Activated CD8-positive, alpha-beta memory T cell treated with anti-CD3 and anti-CD28 coated beads for 4 hours (primary cell): ENCODE measurements around the gene TECRL.

Experiments used
- DNase-seq, 2 donors: peaks; one replicate each; pipeline ENCODE4 v3.0.0-alpha.2; 2020; ENCODE audit warnings: low read depth in 2 of 2

The TECRL gene, protein sequence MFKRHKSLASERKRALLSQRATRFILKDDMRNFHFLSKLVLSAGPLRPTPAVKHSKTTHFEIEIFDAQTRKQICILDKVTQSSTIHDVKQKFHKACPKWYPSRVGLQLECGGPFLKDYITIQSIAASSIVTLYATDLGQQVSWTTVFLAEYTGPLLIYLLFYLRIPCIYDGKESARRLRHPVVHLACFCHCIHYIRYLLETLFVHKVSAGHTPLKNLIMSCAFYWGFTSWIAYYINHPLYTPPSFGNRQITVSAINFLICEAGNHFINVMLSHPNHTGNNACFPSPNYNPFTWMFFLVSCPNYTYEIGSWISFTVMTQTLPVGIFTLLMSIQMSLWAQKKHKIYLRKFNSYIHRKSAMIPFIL

DNA sequence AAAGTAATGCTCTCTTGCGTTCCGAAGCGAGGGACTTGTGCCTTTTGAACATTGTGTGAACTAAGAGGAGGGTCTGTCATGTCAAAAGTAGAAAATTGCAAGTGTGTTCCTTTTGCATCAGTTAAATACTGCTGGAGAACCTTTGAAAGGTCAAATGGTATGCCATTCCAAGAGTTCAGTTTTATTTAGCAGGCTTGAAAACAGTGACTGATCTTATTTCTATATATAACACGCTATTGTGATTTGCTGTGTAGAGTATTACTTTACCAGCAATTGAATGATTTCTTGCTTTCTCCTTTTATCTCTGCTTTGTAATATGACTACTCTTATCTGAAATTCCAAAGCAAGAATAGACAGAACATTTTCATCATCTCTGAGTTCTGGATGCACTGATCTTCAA lies at the start of gene TECRL:
TECRL (minus strand) TSS at position 151 of the 400 bp plus-strand sequence; CDS start at position 52, 99 bp downstream.
- no peak for DNase-seq

GRCh38 chr4:64432674-64433073 lies 23.4 kb upstream of the TECRL start:
- DNase-seq, result no peak

- no peak for DNase-seq
These were observed 21.7 kb upstream of the TECRL start for GRCh38 chr4:64430933-64431332.

DNA sequence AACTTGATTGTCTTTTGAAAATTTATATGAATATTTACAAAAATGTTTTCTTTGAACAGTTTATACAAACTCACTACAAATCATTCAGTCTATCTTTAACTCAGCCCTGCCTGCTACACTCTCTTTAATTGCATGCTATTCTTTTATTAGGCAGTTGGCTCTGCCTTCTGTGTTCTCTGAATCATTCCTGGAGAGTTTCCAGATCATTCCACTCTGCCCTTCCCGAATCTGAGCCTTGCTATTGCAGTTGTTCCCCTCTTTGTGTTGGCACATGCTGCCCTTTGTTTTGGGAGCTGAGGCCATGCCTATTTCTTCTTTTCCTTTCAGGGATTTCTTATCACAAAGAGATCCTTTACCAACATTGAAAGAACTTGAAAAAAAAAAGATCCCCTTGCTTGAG lies 8.7 kb upstream of the TECRL start:
- no peak for DNase-seq

DNA sequence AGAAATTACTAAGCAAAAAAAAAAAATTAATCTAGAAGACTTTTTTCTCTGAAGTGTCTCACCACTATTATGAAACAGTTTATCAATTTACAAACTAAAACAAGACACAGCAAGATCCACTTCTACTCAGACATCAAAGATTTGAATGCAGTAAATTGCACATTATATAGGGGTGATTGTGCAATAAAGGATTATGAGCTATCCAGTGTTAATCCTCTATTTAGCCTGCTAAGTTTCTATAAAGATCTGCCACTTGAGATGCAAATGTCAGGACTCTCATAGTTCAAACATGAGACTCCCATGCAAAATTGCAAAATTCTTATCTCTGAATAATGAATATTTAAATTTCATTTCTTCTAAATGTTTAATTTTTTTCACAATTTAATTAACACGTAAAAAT lies 2.2 kb downstream of the TECRL start:
- DNase-seq, result no peak

- no peak for DNase-seq
These were observed 3.5 kb downstream of the TECRL start for GRCh38 chr4:64405761-64406160.

DNA sequence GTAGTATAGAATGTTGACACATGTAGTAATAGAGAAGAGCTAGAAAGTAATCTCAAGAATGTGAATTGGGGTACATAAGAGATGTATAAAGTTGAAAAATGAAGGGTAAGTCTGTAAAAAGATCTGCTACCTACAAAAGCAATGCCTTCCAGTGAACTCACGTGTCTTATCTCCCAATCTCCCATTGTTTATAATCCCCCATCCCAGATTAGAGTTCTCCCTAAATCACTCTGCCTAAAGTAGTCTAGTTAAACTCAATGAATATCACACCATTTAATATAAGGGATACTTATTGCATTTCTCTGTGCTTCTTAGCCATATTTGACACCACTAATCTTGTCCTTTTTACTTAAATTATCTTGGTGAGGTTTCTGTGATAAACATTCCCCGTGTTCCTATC lies 6.6 kb downstream of the TECRL start:
- DNase-seq, result no peak

DNA sequence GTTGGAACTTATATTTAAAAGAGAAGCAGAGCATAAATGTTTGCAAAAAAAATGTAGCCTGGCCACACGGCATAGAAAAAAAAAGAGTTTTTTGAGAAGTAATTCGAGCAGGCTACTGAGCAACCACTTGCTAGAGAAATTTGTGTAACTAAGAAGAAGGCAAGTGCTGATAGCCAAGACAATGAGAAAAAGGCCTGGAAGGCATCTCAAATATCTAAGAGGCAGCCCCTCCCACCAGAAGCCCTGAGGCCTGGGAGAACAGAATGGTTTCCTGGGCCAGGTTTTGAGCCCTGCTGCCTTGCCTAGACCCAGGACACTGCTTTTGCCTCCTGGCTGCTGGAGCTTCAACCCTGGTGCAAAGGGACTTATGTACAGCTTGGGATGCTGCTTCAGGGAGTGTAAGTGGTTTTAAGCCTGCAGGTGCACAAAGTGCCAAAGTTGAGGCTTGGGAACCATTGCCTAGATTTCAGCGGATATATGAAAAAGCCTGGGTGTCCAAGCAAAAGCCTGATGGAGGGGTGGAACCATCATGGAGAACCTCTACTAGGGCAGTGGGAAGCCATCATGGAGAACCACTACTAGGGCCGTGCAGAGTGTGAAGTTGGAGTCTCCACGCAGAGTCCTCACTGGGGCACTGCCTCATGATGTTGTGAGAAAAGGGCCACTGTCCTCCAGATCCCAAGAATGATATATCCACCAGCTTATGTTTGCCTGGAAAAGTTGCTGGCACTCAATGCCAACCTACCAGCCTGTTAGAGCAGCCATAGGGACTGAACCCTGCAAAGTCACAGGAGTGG lies 9.7 kb downstream of the TECRL start:
- no peak for DNase-seq

DNA sequence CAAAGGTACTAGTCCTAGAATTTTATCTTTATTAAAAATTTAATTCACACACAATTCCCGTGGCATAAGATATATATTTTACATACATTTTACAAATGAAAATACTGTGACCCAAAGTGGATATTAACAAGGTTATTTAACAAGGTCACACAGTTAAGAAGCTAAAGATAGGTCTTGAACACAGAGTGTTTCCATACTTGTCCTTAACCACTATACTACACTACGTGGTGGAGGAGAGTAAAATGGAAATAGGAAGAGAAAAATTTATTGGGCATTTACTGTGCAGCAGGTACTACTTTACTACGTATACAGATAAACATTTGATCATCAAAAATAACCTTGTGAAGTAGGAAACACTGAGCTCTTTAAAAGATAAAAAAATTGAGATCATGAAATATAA lies 14.8 kb downstream of the TECRL start:
- DNase-seq, result no peak

DNA sequence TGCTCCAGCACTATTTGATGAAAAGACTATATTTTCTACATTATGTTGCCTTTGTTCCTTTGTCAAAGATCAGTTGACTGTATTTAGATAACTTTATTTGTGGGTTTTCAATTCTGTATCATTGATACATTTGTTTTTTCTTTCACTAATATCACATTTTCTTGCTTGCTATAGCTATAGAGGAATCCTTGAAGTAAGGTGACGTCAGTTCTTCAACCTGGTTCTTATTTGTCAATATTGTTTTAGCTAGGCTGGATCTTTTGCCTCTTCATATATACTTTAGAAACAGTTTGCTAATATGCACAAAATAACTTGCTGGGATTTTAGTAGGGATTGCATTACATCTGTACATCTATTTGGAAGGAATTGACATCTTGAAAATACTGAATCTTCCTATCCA lies 21.0 kb downstream of the TECRL start:
- no peak for DNase-seq

DNA sequence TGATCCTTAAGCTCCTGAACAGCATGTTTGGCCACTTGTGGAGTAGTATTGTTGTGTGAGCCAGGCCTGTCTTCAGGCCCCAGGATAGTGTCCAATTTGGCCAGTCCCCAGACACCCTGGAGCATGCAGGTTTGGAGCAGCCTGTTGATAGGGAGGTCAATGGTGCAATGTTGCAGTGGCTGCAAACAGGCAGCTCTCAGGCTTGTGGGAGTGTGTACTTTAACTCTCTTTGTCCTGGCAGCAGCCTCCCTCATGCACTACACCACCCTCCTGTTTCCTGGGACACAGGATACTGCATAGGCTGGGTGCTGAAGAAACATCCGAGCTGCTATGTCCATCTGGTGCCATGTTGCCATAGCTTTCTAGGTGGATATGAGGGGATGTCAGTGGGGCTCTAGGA lies 24.0 kb downstream of the TECRL start:
- no peak for DNase-seq

GRCh38 chr4:64384237-64385203 lies 24.7 kb downstream of the TECRL start:
- no peak for DNase-seq

DNA sequence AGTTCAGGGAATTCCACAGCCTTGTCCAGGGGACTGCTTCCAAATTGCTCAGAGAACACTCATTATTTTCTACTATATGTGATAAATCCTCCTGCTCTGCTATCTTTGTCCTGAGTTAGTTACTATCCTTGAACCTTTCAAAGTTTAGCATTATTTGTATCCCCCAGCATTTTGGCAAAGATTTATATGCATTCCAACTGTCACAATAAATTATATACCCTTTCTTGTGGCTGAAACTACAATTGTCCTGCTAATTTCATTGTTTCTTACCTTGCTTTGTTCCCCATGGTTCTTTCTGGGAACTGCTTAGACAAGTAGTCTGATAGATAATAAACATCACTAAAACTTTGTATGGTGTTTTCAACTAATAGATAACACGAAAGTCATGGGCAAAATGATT lies 40.5 kb downstream of the TECRL start:
- DNase-seq, result no peak

- no peak for DNase-seq
These were observed 47.9 kb downstream of the TECRL start for GRCh38 chr4:64361399-64361740.

DNA sequence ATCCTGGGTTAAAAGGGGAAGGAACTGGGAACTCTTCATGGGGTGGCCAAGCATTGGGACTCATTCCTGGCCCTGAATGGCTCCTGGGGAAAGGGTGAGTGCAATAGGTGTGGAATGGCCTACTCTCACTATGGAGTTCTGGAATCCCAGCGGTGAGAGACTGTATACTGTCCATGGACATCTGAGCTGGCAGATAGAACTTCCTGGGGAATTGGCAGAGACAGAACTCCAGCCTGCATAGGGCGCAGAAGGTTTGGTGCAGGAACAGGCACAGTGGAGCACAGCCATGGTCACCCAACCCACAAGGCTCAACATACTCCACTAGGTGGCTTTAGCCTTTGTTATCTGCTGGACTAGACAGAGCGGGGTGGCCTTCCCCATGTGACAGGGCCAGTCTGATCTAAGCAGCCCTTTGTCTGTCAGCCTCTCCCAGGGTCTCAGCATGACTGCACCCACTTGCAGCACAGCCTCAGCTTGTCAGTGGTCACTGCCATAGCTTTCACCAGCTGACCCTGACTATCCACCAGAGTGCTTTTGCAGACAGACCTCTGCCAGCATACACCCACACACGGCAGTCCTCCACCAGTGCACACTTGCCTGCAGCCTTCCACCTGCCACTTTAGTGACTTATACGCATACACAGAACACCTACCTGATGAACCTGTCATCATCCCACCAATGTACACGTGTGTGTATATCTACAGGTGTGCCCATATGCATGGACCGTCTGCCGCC lies 48.4 kb downstream of the TECRL start:
- DNase-seq, result no peak

- DNase-seq, result no peak
These were observed 49.8 kb downstream of the TECRL start for GRCh38 chr4:64359489-64359888.

DNA sequence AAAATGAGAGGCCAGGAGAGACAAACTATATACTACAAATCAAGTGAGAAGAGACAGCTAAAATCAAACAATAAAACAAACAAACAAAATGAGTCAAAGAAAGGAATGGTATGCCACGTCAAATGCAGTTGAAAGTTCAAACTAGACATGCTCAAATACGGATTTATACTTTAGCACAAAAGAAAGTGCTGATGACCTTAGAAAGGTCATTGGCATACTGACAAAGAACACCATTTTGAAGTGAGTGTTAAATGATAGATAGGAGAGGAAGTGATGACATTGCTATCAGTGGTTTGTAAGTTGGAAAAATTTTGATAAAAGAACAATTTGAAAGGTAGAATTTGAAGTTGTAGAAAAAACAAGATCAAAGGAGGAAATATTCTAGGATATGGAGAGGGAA lies 55.3 kb downstream of the TECRL start:
- no peak for DNase-seq

- no peak for DNase-seq
These were observed 67.5 kb downstream of the TECRL start for GRCh38 chr4:64341711-64342110.

DNA sequence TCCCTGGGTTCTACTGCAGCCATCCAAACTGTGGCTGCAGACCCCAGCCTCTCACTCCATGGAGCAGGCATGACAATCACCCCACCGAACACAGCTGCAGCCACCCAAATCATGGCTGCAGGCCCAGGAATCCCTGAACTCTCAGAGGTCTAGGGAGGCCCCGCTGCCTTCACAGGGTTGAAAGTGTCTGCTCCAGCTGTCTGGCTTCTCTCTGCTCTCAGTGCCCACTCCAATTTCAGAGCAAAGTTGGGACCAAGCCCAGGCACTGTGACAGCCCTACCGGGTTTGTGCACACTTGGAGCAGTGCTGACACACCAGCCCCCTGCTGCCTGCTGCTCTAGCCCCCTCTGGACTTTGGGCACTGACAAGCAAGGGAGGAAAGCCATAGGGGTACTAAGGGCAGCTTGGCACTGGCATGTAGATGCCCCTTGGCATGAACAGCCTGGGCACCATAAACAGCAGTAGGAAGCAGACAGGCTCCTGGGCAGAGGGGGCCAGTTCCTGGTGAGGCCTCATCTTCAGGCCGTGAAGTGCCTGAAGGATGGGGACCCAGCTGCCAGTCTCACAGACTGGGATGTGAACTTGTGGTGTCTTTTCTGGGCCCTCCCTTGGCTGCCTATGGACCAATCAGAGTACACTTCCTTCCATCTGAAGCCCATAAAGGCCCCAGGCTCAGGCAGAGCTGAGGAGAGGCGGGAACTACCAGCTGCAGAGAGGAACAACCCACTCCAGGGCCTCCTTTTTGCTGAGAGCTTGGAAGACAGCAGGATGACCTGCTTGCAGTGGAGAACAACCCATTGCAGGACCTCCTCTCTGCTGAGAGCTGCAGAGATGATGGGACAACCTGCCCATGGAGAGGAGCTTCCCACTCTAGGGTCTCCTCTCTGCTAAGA lies 68.8 kb downstream of the TECRL start:
- no peak for DNase-seq

- no peak for DNase-seq
These were observed 74.3 kb downstream of the TECRL start for GRCh38 chr4:64334964-64335363.
